PC-3 (cell line): ENCODE measurements around the gene PRPH2. TPM values are rescaled to one million over a fixed set of nuclear protein-coding genes. Genes with fewer than 3 reads are reported as not detected.
"Not testable (repeated sequence)": the region's sequence is repeated elsewhere in the genome, so short reads cannot be mapped to it uniquely, and the experiment has no call there.

Experiments used
- ATAC-seq: fragments of 200-7000 bp; cut with Tn5 transposase; 2 replicates; pipeline ENCODE4 v1.9.1; 2020; ENCODE audit warnings: mild to moderate bottlenecking, moderate library complexity
- BruUV-seq: library from RNA; stranded (reverse); fragments of 400-500 nt; replicated peaks from 2 replicates; lab custom pipeline; 2021; lab: Mats Ljungman, UMichigan
- CTCF ChIA-PET: fragments of 300-600 bp; sonication (Branson Sonifier 250); formaldehyde crosslinking; loops from one replicate; lab custom pipeline; 2022; ENCODE audit warnings: antibody characterized with exemption; lab: Charles Lee
- POLR2A ChIA-PET: fragments of 300-600 bp; sonication (Branson Sonifier 250); formaldehyde crosslinking; loops from one replicate; lab custom pipeline; 2022; ENCODE audit warnings: antibody characterized with exemption; ENCODE audit not compliant: unreplicated experiment; lab: Charles Lee
- DNase-seq: peaks from one replicate; pipeline ENCODE4 v3.0.0-alpha.2; 2015
- H2AFZ ChIP-seq: fragments of 300-600 bp; sonication (generic); 2 replicates; pipeline ENCODE4 v1.6.0; 2016; ENCODE audit warnings: antibody characterized with exemption, low read length
- H3F3A ChIP-seq: fragments of 300-600 bp; sonication (generic); one replicate; pipeline ENCODE4 v1.6.0; 2017; ENCODE audit warnings: antibody characterized with exemption, low read length, control low read depth, mild to moderate bottlenecking; ENCODE audit not compliant: unreplicated experiment
- H3K27ac ChIP-seq: fragments of 300-600 bp; sonication (generic); 2 replicates; pipeline ENCODE4 v1.5.1; 2016; ENCODE audit warnings: mild to moderate bottlenecking, low read length
- H3K27me3 ChIP-seq: fragments of 300-600 bp; sonication (generic); 2 replicates; pipeline ENCODE4 v1.6.1; 2016; ENCODE audit warnings: low read length, mixed read lengths
- H3K36me3 ChIP-seq: fragments of 300-600 bp; sonication (generic); 2 replicates; pipeline ENCODE4 v1.6.1; 2016; ENCODE audit warnings: low read depth, mixed run types, low read length, mixed read lengths
- H3K4me1 ChIP-seq: fragments of 300-600 bp; sonication (generic); 2 replicates; pipeline ENCODE4 v1.5.1; 2016; ENCODE audit warnings: low read length; ENCODE audit not compliant: insufficient read depth
- H3K4me2 ChIP-seq: fragments of 300-600 bp; sonication (generic); 2 replicates; pipeline ENCODE4 v1.6.0; 2016; ENCODE audit warnings: low read length
- H3K4me3 ChIP-seq: fragments of 300-600 bp; sonication (generic); 2 replicates; pipeline ENCODE4 v1.5.1; 2016; ENCODE audit warnings: mild to moderate bottlenecking, low read length, mixed read lengths
- H3K79me2 ChIP-seq: fragments of 300-600 bp; sonication (generic); 2 replicates; pipeline ENCODE4 v1.6.1; 2017; ENCODE audit warnings: low read length, mixed read lengths
- H3K9ac ChIP-seq: fragments of 300-600 bp; sonication (generic); 2 replicates; pipeline ENCODE4 v1.6.0; 2016; ENCODE audit warnings: mild to moderate bottlenecking, low read length
- H3K9me2 ChIP-seq: fragments of 300-600 bp; sonication (generic); replicated peaks from 2 replicates; pipeline ENCODE4 v1.6.1; 2016; ENCODE audit warnings: mixed run types, low read length, mixed read lengths
- H3K9me3 ChIP-seq: fragments of 300-600 bp; sonication (generic); 2 replicates; pipeline ENCODE4 v1.6.1; 2016; ENCODE audit warnings: low read length, mixed read lengths
- H4K20me1 ChIP-seq: fragments of 300-600 bp; sonication (generic); 2 replicates; pipeline ENCODE4 v1.6.1; 2016; ENCODE audit warnings: low read length, mixed read lengths
- CTCF ChIP-seq: fragments of 300-600 bp; sonication (generic); conservative IDR thresholded peaks from 2 replicates; pipeline ENCODE4 v1.5.1; 2017; ENCODE audit warnings: antibody characterized with exemption, low read depth, mild to moderate bottlenecking, low read length
- EZH2 ChIP-seq: fragments of 300-600 bp; sonication (generic); IDR thresholded peaks from one replicate; pipeline ENCODE4 v1.6.1; 2017; ENCODE audit warnings: antibody characterized with exemption, mild to moderate bottlenecking, low read length; ENCODE audit not compliant: unreplicated experiment
- EZH2phosphoT487 ChIP-seq: fragments of 300-600 bp; sonication (generic); IDR thresholded peaks from 2 replicates; pipeline ENCODE4 v1.6.1; 2018; ENCODE audit warnings: mild to moderate bottlenecking, antibody characterized with exemption, low read length, borderline replicate concordance
- intact Hi-C: fragments of 100-400 bp; cut with micrococcal nuclease; formaldehyde crosslinking; loops from 2 replicates; pipeline ENCODE4 v1.9.0; 2023
- total RNA-seq: library from RNA; depleted of rRNA; stranded (reverse); fragments of >200 nt; gene quantifications from 2 replicates; pipeline ENCODE4 v1.2.3, GENCODE V29; 2014

PRPH2 gene
- total RNA-seq, 1 experiment from 2014 or later: not detected

GRCh38 chr6:42742116-42742894, 19.9 kb upstream of the PRPH2 start:
- intact Hi-C loops: no loop called here
- Histone ChIP-seq H3K9ac (no peak overlapping the region), H4K20me1 (peaks cover 9% of the 10 kb centered on the region; the same call in 1 of the 2 replicates), H3K36me3 (no peaks in the 10 kb centered on the region), H3F3A (no peaks in the 10 kb centered on the region), H3K27me3 (no peaks in the 10 kb centered on the region), H3K4me2 (no peak overlapping the region), H3K79me2 (peaks cover 27% of the 10 kb centered on the region), H3K4me3 (no peak overlapping the region), H3K9me3 (no peaks in the 10 kb centered on the region), H3K4me1 (peaks cover 7% of the 10 kb centered on the region; the same call in 1 of the 2 replicates), H3K9me2 (no peaks in the 10 kb centered on the region), H3K27ac (no peak overlapping the region), H2AFZ (no peak overlapping the region)
- POLR2A ChIA-PET: interaction anchor here (0.6 kb wide), 2 partner anchors 40 to 61 kb away, joined by 6 to 21 read pairs; no protein-coding TSS in a partner anchor
- CTCF ChIA-PET: no interaction called here
- BruUV-seq: no TSS peak
- TF ChIP-seq CTCF: no peak
- TF ChIP-seq EZH2phosphoT487: no peak
- TF ChIP-seq EZH2: no peak
- ATAC-seq: no peak
- DNase-seq: peak; percentile 44

GRCh38 chr6:42740725-42741124, 18.3 kb upstream of the PRPH2 start:
- TF ChIP-seq EZH2 (no peak), EZH2phosphoT487 (no peak), CTCF (no peak)
- H2AFZ ChIP-seq: no peak overlapping the region
- BruUV-seq: no TSS peak
- no peaks in the 10 kb centered on the region for H3F3A ChIP-seq
- no peaks in the 10 kb centered on the region for H3K9me2 ChIP-seq
- POLR2A ChIA-PET: no interaction called here
- no peak overlapping the region for H3K27ac ChIP-seq
- no peak overlapping the region for H3K9ac ChIP-seq
- intact Hi-C loops: no loop called here
- H4K20me1 ChIP-seq: peaks cover 9% of the 10 kb centered on the region; the same call in 1 of the 2 replicates
- H3K79me2 ChIP-seq: peaks cover 26% of the 10 kb centered on the region
- CTCF ChIA-PET: no interaction called here
- no peak for ATAC-seq
- DNase-seq: no peak
- peaks cover 7% of the 10 kb centered on the region; the same call in 1 of the 2 replicates for H3K4me1 ChIP-seq
- H3K4me3 ChIP-seq: no peak overlapping the region
- no peaks in the 10 kb centered on the region for H3K9me3 ChIP-seq
- H3K4me2 ChIP-seq: no peak overlapping the region
- no peaks in the 10 kb centered on the region for H3K27me3 ChIP-seq
- no peaks in the 10 kb centered on the region for H3K36me3 ChIP-seq

GRCh38 chr6:42735976-42736375, 13.6 kb upstream of the PRPH2 start:
- no peaks in the 10 kb centered on the region for H4K20me1 ChIP-seq
- no peak for DNase-seq
- H3K4me1 ChIP-seq: no peaks in the 10 kb centered on the region
- no peaks in the 10 kb centered on the region for H3K27me3 ChIP-seq
- no peak for ATAC-seq
- ChIA-PET CTCF (interaction anchor here (0.6 kb wide), 1 partner anchor 604 kb away, joined by 6 read pairs; no protein-coding TSS in a partner anchor), POLR2A (interaction anchor here (0.6 kb wide), 1 partner anchor 263 kb away, joined by 3 read pairs; no protein-coding TSS in a partner anchor)
- no peaks in the 10 kb centered on the region for H3K36me3 ChIP-seq
- intact Hi-C loops: no loop called here
- no peaks in the 10 kb centered on the region for H3K79me2 ChIP-seq
- H2AFZ ChIP-seq: no peak overlapping the region
- H3K4me2 ChIP-seq: no peak overlapping the region
- no peak overlapping the region for H3K27ac ChIP-seq
- H3K4me3 ChIP-seq: no peak overlapping the region
- no peak overlapping the region for H3K9ac ChIP-seq
- no peaks in the 10 kb centered on the region for H3K9me2 ChIP-seq
- no peaks in the 10 kb centered on the region for H3F3A ChIP-seq
- H3K9me3 ChIP-seq: no peaks in the 10 kb centered on the region
- TF ChIP-seq EZH2phosphoT487: no peak
- TF ChIP-seq CTCF: no peak
- no peak for TF ChIP-seq EZH2
- BruUV-seq: no TSS peak

GRCh38 chr6:42733867-42734481, 11.6 kb upstream of the PRPH2 start:
- BruUV-seq, H3K27ac ChIP-seq, H3K9ac ChIP-seq, H3K4me3 ChIP-seq, H3K27me3 ChIP-seq, H3K9me2 ChIP-seq, intact Hi-C loops, POLR2A ChIA-PET, H3K4me1 ChIP-seq, H3F3A ChIP-seq, H3K36me3 ChIP-seq, H3K79me2 ChIP-seq, DNase-seq, H3K4me2 ChIP-seq, H2AFZ ChIP-seq, H3K9me3 ChIP-seq, H4K20me1 ChIP-seq, ATAC-seq: not testable (repeated sequence)
- CTCF ChIA-PET: interaction anchor here (0.6 kb wide), 1 partner anchor 62 kb away, joined by 8 read pairs; no protein-coding TSS in a partner anchor
